HG03280 (cell line): Measurements from ENCODE around the gene COA3.
"Not testable (repeated sequence)": the region's sequence is repeated elsewhere in the genome, so short reads cannot be mapped to it uniquely, and the experiment has no call there.

Experiments
- ATAC-seq: cut with Tn5 transposase; IDR thresholded peaks from one replicate; pipeline ENCODE4 v1.9.1; 2021; ENCODE audit warnings: mild to moderate bottlenecking, moderate library complexity; ENCODE audit not compliant: unreplicated experiment

COA3 gene

DNA sequence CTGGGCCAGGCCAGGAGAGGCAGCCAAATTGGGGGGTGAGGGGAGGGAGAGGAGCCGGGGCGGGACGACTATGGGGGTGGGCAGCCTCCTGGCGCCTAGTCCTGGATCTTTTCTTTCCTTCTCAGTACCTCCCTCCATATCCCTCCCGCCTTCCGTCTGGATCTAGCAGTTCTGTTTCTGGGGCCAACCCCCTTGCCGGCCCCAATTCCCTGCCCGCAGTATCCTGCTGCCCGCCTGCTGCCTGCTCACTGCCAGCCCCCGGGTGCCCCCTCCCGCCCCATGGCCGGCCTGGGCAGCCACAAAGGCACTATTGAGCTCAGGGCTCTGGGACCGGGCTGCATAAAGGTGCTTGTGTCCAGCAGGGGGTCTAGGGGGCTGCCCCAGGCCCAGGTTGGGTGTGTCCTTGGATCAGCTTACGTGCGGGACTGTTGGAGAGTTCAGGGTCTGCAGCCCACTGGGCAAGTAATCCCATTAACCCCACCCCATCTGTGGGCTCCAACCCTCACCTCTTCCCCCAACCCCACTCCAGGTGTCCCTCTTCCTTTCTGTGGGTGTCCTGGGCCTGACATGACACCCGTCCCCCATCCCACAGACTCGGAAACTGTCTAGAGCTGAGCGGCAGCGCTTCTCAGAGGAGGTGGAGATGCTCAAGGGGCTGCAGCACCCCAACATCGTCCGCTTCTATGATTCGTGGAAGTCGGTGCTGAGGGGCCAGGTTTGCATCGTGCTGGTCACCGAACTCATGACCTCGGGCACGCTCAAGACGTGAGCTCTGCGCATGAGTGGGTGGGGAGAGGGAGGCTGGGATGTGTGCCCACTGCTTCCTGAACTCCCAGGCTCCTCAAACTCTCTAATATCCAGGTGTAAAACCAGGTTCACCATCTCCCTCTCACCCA is 16.1 kb downstream of the COA3 start:
- no peak for ATAC-seq

DNA sequence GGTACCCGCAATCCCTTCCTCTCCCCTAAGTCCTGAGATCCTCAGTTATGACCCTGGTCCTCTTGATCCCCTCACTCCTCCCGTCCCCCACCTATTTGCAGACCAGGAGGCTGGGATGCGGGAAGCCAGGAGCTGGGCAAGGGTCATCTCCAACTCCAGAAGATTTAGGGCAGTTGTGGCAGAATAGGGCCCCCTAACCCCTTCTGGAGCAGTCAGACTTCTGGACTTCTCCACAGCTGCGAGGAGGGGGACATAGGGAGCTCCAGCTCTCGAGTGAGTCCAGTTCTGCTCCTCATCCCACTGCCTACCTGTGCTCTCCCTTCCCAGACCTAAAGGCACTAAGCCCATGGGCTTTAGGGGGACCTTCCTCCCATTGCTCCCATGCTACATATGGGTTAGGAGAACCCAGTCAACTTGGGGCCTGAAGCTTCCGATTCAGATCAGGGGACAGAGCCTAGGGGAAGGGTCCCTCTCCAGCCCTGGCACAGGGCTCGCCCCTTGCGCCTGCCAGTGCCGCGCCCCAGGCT is 16.8 kb downstream of the COA3 start:
- ATAC-seq: no peak

DNA sequence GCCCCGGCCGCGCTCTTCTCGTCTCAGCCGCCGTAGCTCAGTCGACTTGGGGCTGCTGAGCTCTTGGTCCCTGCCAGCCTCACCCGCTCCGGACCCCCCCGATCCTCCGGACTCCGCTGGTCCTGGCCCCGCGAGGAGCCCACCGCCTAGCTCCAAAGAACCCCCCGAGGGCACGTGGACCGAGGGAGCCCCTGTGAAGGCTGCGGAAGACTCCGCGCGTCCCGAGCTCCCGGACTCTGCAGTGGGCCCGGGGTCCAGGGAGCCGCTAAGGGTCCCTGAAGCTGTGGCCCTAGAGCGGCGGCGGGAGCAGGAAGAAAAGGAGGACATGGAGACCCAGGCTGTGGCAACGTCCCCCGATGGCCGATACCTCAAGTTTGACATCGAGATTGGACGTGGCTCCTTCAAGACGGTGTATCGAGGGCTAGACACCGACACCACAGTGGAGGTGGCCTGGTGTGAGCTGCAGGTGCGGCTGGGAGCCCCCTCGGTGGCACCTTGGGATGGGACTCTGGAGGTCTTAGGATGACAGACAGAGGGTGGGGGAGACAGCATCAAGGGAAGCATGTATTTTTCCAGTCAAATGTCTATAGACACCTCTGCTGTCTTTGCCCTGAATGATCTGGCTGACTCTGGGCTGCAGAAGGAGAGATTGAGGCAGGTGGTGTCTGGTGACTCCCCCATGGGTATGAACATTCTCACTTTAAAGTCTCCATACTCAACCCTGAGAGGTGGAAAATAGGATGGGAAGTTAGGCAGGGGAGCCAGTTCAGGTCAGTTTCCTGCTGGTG is 17.5 kb downstream of the COA3 start:
- ATAC-seq: no peak

DNA sequence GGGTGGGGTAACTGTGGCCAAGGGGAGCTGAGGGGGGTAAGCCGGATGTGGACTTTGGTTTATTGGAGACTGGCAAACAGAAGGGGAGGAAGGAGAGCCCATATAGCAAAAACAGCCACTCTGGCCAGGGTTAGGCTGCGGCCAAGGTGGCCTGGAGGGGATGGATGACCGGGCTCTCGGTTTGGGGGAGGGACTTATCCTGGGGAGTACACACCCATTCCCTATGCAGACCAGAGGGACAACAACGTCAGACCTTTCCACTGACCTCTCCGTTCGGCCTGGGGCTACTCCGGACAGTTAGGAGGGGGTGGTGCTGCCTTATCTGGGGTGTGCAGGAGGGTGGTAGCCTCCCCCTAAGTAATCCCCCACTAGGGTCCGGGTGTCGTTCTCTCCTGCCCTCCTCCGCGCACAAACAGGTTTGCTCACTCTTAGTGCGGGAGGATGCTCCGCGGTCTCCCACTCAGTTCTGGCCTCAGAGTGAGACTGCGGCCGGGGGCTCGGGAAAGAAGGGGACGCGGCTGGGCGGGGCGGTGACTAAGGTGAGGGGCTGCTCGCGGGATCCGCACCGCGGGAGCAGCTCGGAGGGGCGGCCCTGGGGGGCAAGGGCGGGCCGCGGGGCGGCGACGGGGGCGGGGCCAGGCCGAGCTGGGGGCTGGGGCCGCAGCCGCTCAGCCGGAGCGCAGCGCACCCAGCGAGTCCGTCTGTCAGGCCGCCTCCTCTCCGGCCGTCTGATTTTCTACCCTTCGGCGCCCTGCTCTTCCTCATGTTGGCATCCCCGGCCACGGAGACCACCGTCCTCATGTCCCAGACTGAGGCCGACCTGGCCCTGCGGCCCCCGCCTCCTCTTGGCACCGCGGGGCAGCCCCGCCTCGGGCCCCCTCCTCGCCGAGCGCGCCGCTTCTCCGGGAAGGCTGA is 18.3 kb downstream of the COA3 start, which contains the start of gene WNK4:
Gene WNK4, plus strand, starts transcription at position 675 of the 915 bp plus-strand sequence. Its CDS starts 89 bp downstream, at position 764.
- ATAC-seq: no peak

DNA sequence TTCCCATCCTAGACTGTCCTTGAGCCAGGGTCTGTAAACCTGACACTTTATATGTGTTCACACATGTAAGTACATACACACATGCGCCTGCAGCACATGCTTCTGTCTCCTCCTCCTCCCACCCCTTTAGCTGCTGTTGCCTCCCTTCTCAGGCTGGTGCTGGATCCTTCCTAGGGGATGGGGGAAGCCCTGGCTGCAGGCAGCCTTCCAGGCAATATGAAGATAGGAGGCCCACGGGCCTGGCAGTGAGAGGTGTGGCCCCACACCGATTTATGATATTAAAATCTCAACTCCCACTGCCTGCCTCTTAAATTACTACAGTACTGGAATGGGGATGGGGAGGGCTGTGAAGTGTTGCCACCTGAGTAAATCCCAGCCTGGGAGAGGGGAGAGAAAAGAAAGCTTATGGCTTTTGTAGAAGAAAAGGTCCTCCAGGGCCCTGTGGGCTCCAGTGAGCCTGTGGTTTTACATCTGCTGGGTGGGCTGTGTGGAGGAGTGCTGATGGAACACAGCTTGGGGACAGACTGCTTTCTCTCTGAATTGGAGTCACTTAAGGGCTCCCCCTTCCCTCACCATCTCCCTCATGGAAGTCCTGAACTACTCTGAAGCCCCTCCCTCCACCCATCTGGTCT is 19.1 kb downstream of the COA3 start:
- no peak for ATAC-seq

DNA sequence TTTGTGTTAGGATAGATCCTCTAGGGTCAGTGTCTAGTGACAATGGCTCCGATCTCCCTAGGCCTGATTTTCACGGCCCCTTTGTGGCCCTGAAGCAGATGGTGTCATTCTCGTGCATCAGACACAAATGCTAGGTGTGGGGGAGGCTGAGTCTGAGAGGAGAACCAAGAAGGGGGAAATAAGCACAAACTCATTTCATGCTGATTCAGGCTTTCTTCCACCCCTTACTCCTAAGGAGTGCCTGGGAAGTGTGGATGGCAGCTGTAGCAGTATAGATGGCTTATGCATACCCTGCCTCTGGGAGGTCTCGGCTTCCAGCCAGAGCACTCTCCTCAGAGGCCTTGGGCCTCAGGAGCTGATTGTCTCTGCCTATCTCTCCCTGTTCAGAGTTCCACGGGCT is 19.9 kb downstream of the COA3 start:
- no peak for ATAC-seq

DNA sequence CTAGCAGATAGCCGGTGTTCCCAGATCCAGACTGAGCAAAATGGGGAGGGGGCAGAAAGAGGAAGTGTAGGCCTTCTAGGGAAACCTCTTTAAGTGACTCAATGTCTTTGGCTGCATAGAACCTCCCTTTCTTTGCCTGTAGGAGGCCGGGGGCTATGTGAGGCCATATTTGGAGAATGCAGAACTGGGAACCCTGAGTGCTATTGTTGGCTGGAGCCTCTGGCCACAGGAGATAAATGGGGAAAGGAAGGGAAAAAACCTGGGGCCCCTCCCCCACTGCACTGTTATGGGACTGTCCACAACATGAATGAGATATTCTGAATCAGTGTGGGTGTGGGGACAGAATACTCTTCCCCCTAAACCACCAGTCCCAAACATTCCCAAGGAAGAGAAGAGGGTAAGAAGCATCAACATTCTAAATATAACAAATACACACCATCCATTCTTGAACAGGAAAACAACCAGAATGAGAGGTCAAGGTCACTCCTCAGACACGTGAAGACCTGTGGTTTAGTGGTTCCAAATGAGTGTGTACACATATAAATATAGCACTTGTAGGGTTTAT is 22.9 kb downstream of the COA3 start:
- no peak for ATAC-seq

DNA sequence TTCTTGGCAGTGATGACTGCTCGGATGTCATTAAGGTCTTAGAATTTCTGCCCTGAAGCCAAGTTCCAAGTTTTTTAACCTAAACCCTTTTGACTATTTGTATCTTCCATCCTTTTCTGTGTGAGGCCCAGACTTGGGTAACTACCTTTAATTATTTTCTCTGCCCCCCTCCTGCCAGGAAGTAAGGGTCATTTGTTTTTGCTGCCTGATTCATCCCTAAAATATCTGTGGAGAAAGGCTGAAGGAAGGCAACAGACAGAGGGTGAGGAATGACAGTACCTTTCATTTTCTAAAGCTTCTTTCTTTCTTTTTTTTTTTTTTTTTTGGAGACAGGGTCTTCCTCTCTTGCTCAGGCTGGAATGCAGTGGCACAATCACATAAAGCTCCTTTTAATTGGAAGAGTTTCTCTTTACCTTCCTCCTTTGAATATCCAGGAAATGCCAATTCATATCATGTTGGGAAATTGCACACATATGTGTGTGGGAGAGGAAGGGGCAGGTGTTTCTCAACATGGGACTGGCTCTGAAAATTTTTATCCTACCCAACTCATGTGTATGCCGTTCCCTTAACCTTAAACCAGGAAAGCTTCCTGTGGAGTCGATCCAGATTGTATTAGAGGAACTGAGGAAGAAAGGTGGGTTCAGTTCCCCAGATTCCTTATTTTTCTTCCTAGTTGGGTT is 24.3 kb downstream of the COA3 start:
- no peak for ATAC-seq

DNA sequence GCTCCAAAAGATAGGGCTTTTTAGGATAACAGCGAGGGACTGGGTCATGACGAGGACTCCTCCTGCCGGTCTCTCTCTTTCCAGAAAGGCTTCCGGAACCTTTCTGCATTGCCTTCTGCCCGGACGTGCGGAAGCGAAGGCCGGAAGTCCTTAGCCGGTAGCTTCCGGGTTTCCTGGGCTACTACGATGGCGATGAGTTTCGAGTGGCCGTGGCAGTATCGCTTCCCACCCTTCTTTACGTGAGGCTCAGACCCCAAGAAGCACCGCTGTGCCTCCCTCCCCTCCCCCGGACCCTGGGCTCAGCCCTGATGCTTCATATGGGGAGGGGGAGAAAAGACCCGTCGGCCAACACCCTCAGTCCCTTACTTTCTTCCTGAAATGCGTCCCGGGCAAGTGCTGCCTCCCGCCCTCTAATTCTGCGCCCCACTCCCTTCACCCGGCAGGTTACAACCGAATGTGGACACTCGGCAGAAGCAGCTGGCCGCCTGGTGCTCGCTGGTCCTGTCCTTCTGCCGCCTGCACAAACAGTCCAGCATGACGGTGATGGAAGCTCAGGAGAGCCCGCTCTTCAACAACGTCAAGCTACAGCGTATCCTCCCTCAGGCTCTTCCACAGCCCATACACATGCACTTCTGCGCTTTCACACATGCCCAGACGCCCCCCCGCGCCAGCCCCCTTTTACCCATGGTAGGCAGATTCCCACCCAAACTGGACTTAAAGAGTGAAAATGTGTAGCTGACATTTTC is 25.0 kb downstream of the COA3 start, which contains the start of gene VPS25:
Gene VPS25, plus strand, starts transcription at position 160 of the 746 bp plus-strand sequence. Its CDS starts 27 bp downstream, at position 187.
- ATAC-seq: no peak

DNA sequence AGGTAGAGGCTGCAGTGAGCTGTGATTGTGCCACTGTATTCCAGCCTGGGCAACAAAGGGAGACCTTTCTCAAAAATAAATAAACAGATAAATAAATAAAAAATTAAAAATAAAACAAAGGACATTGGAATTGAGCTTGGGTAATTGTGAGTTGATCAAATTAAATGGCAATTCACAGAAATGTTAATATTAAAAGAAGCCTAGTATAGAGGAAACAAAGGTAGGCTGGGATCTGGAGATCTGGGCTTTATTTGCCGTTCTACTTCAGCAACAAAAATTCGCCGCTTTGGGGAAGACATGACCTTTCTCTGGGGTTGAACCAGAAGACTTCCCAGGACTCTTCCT is 25.6 kb downstream of the COA3 start:
- no peak for ATAC-seq

DNA sequence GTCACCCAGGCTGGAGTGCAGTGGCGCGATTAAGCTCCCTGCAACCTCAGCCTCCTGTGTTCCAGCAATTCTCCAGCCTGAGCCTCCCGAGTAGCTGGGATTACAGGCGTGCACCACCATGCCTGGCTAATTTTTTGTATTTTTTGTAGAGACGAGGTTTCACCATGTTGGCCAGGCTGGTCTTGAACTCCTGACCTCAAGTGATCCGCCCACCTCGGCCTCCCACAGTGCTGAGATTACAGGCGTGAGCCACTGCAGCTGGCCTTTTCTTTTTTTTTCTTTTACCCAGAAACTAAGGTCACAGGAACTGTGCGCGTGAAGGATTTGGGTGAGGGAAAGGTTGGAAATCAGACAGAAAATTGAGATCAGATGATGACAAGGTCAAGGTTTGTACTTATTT is 28.5 kb downstream of the COA3 start:
- ATAC-seq: not testable (repeated sequence)

DNA sequence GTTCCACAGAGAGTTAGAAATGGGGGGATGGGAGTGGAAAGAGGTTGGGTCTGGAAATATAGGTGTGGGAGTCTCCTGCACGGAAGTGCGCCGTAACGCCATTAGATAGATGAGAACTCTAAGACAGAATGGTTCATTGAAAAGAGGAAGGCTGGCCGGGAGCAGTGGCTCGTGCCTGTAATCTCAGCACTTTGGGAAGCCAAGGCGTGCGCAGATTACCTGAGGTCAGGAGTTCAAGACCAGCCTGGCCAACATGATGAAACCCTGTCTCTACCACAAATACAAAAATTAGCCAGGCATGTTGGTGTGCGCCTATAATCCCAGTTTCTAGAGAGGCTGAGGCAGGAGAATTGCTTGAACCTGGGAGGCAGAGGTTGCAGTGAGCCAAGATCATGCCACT is 30.5 kb downstream of the COA3 start:
- ATAC-seq: not testable (repeated sequence)

DNA sequence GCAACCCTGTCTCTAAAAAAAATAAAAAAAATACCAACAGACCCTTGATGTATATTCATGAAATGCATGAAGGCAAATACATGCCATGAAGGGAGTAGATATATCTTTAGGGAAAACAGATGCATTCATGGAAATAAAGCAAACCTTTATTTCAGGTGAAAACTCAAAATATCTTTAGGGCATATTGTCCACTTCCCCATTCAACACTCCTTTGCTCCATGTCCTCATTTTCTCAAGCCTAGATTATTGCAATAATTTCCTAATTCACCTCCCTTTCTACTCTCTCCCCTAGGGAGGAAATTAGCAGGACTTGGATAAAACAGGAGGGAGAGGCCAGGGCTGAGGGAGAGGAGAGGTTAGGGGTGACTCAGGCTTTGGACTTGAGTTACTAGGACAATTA is 31.0 kb downstream of the COA3 start:
- ATAC-seq: no peak

DNA sequence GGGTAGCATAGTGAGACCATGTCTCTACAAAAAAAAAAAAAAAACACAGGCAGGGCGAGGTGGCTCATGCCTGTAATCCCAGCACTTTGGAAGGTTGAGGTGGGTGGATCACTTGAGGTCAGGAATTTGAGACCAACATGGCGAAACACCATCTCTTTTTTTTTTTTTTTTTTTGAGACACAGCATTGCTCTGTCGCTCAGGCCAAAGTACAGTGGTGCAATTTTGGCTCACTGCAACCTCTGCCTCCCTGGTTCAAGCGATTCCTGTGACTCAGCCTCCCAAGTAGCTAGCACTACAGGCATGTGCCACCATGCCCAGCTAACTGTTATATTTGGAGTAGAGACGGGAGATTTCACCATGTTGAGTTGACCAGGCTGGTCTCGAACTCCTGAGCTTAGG is 32.4 kb downstream of the COA3 start:
- no peak for ATAC-seq

DNA sequence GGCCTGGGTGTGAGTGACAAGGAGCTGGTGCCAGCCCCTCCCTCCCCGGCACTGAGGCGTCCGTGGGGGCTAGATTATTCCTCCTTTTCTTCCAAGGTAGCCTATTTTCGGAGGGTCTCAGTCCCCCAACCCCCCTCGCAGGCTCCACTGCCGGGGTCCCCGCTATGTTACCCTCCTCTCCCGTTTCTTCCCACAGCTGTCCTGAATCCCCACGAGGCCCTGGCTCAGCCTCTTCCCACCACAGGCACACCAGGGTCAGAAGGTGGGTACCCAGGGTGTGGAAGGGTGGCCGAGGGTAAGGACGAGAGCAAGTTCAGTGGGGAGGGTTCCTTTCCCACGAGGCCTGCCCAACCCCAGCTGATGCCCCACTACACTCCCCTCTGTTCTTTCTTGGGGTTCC is 36.9 kb downstream of the COA3 start:
- no peak for ATAC-seq

DNA sequence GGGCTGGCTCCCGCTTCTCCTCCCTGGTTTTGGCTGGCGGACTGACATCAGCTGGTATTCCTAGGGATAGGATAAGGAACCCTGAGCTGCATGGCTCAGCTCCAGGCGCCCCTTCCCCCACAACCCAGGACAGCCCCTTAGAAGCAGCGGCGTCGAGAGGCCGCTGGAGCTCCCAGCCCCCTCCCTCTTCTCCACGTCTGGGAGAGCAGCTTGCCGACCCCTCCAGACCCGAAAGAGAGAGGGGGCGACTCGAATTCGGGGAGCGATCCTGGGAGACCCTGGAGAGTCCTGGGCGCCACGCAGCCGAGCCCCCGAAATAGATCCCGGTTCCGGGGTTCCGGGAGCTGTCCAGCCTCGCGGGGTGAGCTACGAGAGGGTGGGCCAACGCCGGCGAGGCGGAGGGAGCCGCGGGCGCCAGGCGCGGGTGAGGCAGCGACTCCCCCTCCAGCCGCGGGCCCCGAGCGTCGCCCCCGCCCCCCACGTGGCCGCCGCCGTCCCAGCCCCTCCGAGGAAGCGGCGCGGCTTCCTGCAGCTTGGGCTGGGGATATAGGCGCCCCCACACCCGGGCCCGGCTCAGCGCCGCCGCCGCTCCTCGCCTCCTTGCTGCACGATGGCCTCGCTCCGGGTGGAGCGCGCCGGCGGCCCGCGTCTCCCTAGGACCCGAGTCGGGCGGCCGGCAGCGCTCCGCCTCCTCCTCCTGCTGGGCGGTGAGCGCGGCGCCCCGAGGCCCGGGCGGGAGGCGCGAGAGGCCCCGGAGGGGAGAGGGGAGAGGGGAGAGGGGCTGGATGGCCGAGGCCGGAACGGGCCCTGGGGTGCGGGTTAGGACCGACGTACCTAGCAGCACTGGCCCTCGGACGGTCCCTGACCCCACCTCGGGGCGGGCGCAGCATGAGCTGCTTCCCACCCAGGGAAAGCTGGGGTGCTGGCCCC is 37.6 kb downstream of the COA3 start, which contains the start of gene RAMP2:
Gene RAMP2, plus strand, starts transcription at position 576 of the 930 bp plus-strand sequence. Its CDS starts 35 bp downstream, at position 611.
- no peak for ATAC-seq

DNA sequence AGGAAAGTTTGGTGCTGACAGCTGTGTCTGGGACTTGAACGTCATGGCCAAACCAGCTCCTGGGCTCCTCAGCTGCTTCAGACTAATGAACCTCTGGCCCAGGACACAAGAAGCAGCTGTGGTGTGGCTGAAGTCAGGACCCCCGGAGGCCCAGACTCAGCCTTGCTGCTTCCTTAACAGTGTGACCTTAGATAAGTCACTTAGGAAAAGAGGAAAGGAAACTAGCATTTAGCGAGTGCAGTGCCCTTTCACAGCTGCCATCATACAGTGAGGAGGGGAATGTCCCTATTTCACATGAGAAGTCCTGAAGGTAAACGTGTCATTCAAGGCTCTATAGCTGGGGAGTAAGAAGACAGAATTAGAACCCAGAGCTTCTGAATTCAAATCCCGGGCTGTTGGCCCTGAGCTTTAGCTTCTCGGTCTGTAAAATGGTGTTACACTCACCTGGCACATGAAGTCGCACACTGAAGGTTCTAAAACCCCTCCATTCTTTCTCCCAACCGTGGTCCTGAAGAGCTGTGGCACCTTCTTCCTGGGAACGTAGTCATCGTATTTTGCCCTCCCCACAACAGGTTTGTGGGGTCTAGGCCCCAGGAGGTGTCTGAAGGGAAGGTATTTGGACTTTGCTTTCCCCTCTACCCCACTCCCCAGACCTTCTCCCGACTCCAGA is 38.4 kb downstream of the COA3 start:
- ATAC-seq: no peak
